ENCODE results near the gene ST7L. TPM values are rescaled to one million over a fixed set of nuclear protein-coding genes. Genes with fewer than 3 reads are reported as not detected.
"Not testable (repeated sequence)": the region's sequence is repeated elsewhere in the genome, so short reads cannot be mapped to it uniquely, and the experiment has no call there.

Gene ST7L
- total and polyA plus RNA-seq, 4 donors, result 8.4 to 36.1 (median 17.2) TPM

DNA sequence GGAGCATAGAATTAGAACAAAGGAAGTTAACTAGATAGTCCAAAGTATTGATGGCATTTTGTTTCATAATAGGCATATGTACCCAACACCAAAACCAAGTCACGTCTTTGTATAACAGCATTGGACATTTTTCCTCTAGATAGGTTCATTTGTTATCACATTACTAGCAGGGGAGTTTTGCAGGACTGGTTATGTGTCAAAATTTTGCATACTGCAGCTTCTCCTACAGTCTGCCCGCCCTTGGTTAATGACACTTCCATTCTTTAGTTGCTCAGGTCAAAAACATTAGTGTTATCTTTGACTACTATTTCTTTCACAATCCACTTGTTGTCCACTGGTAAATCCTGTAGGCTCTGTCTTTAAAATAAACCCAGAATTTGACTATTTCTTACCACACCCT, 9.6 kb upstream of the ST7L start:
- no peak overlapping the region for H3K27ac ChIP-seq (ENCODE audit: low read depth in 1 of 2, low read length in 1 of 2)
- no peaks in the 10 kb centered on the region for H3K9me3 ChIP-seq (ENCODE audit: control insufficient read depth in 4 of 4, insufficient read depth in 3 of 4, low read length in 3 of 4)
- H3K9ac ChIP-seq (ENCODE audit: insufficient read depth in 1 of 2, low read length in 2 of 2), result no peak overlapping the region
- TF ChIP-seq, protein P1, sequence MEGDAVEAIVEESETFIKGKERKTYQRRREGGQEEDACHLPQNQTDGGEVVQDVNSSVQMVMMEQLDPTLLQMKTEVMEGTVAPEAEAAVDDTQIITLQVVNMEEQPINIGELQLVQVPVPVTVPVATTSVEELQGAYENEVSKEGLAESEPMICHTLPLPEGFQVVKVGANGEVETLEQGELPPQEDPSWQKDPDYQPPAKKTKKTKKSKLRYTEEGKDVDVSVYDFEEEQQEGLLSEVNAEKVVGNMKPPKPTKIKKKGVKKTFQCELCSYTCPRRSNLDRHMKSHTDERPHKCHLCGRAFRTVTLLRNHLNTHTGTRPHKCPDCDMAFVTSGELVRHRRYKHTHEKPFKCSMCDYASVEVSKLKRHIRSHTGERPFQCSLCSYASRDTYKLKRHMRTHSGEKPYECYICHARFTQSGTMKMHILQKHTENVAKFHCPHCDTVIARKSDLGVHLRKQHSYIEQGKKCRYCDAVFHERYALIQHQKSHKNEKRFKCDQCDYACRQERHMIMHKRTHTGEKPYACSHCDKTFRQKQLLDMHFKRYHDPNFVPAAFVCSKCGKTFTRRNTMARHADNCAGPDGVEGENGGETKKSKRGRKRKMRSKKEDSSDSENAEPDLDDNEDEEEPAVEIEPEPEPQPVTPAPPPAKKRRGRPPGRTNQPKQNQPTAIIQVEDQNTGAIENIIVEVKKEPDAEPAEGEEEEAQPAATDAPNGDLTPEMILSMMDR (IDR thresholded peaks at IDR 0.05; ENCODE audit: control extremely low read depth, extremely low read depth), result no peak
- no peaks in the 10 kb centered on the region for H3K27me3 ChIP-seq (ENCODE audit: control insufficient read depth in 3 of 3, insufficient read depth in 3 of 3, low read length in 2 of 3)
- peaks cover 3 to 7% (median 4%) of the 10 kb centered on the region in 4 donors for H3K36me3 ChIP-seq (ENCODE audit: control insufficient read depth in 4 of 4, insufficient read depth in 4 of 4, low read length in 4 of 4)
- H3K4me3 ChIP-seq, result no peak overlapping the region
- ATAC-seq (ENCODE audit: insufficient read depth, low FRiP score), result no peak
- WGBS, 2 donors, result 78 to 84% methylated on average over 2 of the region's 2 CpGs
- no peak for DNase-seq
- peaks cover 0 to 20% (median 0%) of the 10 kb centered on the region in 5 donors for H3K4me1 ChIP-seq (ENCODE audit: control insufficient read depth in 5 of 5, insufficient read depth in 5 of 5, low read length in 5 of 5)

GRCh38 chr1:112626887-112627286, 7.9 kb upstream of the ST7L start:
- ATAC-seq (ENCODE audit: insufficient read depth, low FRiP score) (no peak), DNase-seq (no peak)
- TF ChIP-seq, protein P1 (IDR thresholded peaks at IDR 0.05; ENCODE audit: control extremely low read depth, extremely low read depth), result no peak
- Histone ChIP-seq H3K4me1 (ENCODE audit: control insufficient read depth in 5 of 5, insufficient read depth in 5 of 5, low read length in 5 of 5) (peaks cover 0 to 20% (median 0%) of the 10 kb centered on the region in 5 donors), H3K4me3 (no peak overlapping the region), H3K27me3 (ENCODE audit: control insufficient read depth in 3 of 3, insufficient read depth in 3 of 3, low read length in 2 of 3) (no peaks in the 10 kb centered on the region), H3K36me3 (ENCODE audit: control insufficient read depth in 4 of 4, insufficient read depth in 4 of 4, low read length in 4 of 4) (peaks cover 3 to 7% (median 4%) of the 10 kb centered on the region in 4 donors), H3K9me3 (ENCODE audit: control insufficient read depth in 4 of 4, insufficient read depth in 3 of 4, low read length in 3 of 4) (no peaks in the 10 kb centered on the region), H3K27ac (ENCODE audit: low read depth in 1 of 2, low read length in 1 of 2) (no peak overlapping the region), H3K9ac (ENCODE audit: insufficient read depth in 1 of 2, low read length in 2 of 2) (no peak overlapping the region)

- H3K36me3 ChIP-seq (ENCODE audit: control insufficient read depth in 4 of 4, insufficient read depth in 4 of 4, low read length in 4 of 4), result peaks cover 3 to 7% (median 4%) of the 10 kb centered on the region in 4 donors
- no peaks in the 10 kb centered on the region for H3K27me3 ChIP-seq (ENCODE audit: control insufficient read depth in 3 of 3, insufficient read depth in 3 of 3, low read length in 2 of 3)
- H3K27ac ChIP-seq (ENCODE audit: low read depth in 1 of 2, low read length in 1 of 2), result peak overlapping the region in 1 of 2 donors; percentile 51
- no peaks in the 10 kb centered on the region for H3K9me3 ChIP-seq (ENCODE audit: control insufficient read depth in 4 of 4, insufficient read depth in 3 of 4, low read length in 3 of 4)
- no peak overlapping the region for H3K9ac ChIP-seq (ENCODE audit: insufficient read depth in 1 of 2, low read length in 2 of 2)
- ATAC-seq (ENCODE audit: insufficient read depth, low FRiP score), result no peak
- no peak for DNase-seq
- TF ChIP-seq, protein P1 (IDR thresholded peaks at IDR 0.05; ENCODE audit: control extremely low read depth, extremely low read depth), result no peak
- 98% methylated on average over 5 of the region's 5 CpGs for WGBS, 2 donors
- H3K4me3 ChIP-seq, result no peak overlapping the region
- H3K4me1 ChIP-seq (ENCODE audit: control insufficient read depth in 5 of 5, insufficient read depth in 5 of 5, low read length in 5 of 5), result peaks cover 0 to 25% (median 4%) of the 10 kb centered on the region in 5 donors
Measured at GRCh38 chr1:112626193-112626592, 7.3 kb upstream of the ST7L start.

- Histone ChIP-seq H3K4me1 (ENCODE audit: control insufficient read depth in 5 of 5, insufficient read depth in 5 of 5, low read length in 5 of 5) (peaks cover 3 to 28% (median 5%) of the 10 kb centered on the region in 5 donors), H3K9me3 (ENCODE audit: control insufficient read depth in 4 of 4, insufficient read depth in 3 of 4, low read length in 3 of 4) (no peaks in the 10 kb centered on the region), H3K36me3 (ENCODE audit: control insufficient read depth in 4 of 4, insufficient read depth in 4 of 4, low read length in 4 of 4) (peaks cover 1 to 7% (median 3%) of the 10 kb centered on the region in 4 donors), H3K4me3 (no peak overlapping the region), H3K27me3 (ENCODE audit: control insufficient read depth in 3 of 3, insufficient read depth in 3 of 3, low read length in 2 of 3) (no peaks in the 10 kb centered on the region), H3K27ac (ENCODE audit: low read depth in 1 of 2, low read length in 1 of 2) (peak overlapping the region in 1 of 2 donors; percentile 51), H3K9ac (ENCODE audit: insufficient read depth in 1 of 2, low read length in 2 of 2) (no peak overlapping the region)
- ATAC-seq (ENCODE audit: insufficient read depth, low FRiP score) (no peak), DNase-seq (no peak)
- 92 to 93% methylated on average over 2 of the region's 2 CpGs for WGBS, 2 donors
- TF ChIP-seq, protein P1 (IDR thresholded peaks at IDR 0.05; ENCODE audit: control extremely low read depth, extremely low read depth), result no peak
Measured at GRCh38 chr1:112625696-112626095, 6.8 kb upstream of the ST7L start.

GRCh38 chr1:112624493-112624892, 5.6 kb upstream of the ST7L start:
- not testable (repeated sequence) for H3K9ac ChIP-seq (ENCODE audit: insufficient read depth in 1 of 2, low read length in 2 of 2); DNase-seq; H3K4me3 ChIP-seq; H3K36me3 ChIP-seq (ENCODE audit: control insufficient read depth in 4 of 4, insufficient read depth in 4 of 4, low read length in 4 of 4); ATAC-seq (ENCODE audit: insufficient read depth, low FRiP score); H3K9me3 ChIP-seq (ENCODE audit: control insufficient read depth in 4 of 4, insufficient read depth in 3 of 4, low read length in 3 of 4); H3K27me3 ChIP-seq (ENCODE audit: control insufficient read depth in 3 of 3, insufficient read depth in 3 of 3, low read length in 2 of 3)
- WGBS, 2 donors, result 86 to 91% methylated on average over 5 of the region's 5 CpGs
- Histone ChIP-seq H3K4me1 (ENCODE audit: control insufficient read depth in 5 of 5, insufficient read depth in 5 of 5, low read length in 5 of 5) (peaks cover 4 to 30% (median 8%) of the 10 kb centered on the region in 5 donors), H3K27ac (ENCODE audit: low read depth in 1 of 2, low read length in 1 of 2) (peak overlapping the region in 1 of 2 donors; percentile 6)

Measured in lung (tissue), 12 donors.